Thyroid gland (tissue), 4 donors: ENCODE data around the gene KCNH1.

Source experiments
- CTCF ChIP-seq, 6 experiments: fragments of 200-600 bp in 3 of 6; fragments of 450-650 bp in 3 of 6; sonication (generic) in 3 of 6; IDR thresholded peaks; one replicate each; pipeline ENCODE4 v1.5.1; 2016 to 2019; ENCODE audit warnings: antibody characterized with exemption in 6 of 6, mild to moderate bottlenecking in 2 of 6, inconsistent platforms in 1 of 6, moderate library complexity in 1 of 6
- POLR2A ChIP-seq, 2 donors: fragments of 450-650 bp; IDR thresholded peaks; one replicate each; pipeline ENCODE4 v1.6.1; 2017; ENCODE audit warnings: antibody characterized with exemption in 2 of 2, mild to moderate bottlenecking in 2 of 2, moderate library complexity in 1 of 2

- TF ChIP-seq POLR2A (IDR thresholded peaks at IDR 0.05) (no peak), CTCF (IDR thresholded peaks at IDR 0.05) (no peak)
Measured at GRCh38 chr1:210758261-210758660, 375.7 kb downstream of the KCNH1 start.
